ENCODE results near the gene OR2W3.

OR2W3 gene

GRCh38 chr1:247895163-247895637 is at the start of gene OR2W3:
OR2W3 (plus strand) TSS chr1:247895587; CDS start chr1:247895587, 0 bp downstream.
- DNase-seq: no peak

- no peak for DNase-seq
Observed at GRCh38 chr1:247845693-247846017, 49.7 kb upstream of the OR2W3 start.

DNA sequence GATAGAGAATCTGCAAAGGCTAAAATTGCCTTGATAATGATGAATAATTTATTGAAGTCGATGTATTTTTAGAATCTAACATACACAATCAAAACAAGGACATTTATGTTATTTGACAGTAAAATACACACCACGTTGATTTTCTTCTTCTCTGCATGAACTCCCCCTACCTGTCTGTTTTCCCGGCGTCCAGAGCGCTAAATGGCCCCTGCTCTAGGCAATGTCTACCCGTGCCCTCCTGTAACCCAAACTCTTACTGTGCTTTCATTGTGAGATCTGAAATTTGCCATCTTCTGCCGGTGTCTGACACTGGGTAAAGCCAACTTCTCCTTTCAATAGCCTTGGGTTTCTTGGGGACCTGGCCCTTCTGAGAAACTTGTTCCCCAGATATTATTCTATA is 47.0 kb upstream of the OR2W3 start:
- no peak for DNase-seq

GRCh38 chr1:247849616-247850015 is 45.8 kb upstream of the OR2W3 start:
- no peak for DNase-seq

DNA sequence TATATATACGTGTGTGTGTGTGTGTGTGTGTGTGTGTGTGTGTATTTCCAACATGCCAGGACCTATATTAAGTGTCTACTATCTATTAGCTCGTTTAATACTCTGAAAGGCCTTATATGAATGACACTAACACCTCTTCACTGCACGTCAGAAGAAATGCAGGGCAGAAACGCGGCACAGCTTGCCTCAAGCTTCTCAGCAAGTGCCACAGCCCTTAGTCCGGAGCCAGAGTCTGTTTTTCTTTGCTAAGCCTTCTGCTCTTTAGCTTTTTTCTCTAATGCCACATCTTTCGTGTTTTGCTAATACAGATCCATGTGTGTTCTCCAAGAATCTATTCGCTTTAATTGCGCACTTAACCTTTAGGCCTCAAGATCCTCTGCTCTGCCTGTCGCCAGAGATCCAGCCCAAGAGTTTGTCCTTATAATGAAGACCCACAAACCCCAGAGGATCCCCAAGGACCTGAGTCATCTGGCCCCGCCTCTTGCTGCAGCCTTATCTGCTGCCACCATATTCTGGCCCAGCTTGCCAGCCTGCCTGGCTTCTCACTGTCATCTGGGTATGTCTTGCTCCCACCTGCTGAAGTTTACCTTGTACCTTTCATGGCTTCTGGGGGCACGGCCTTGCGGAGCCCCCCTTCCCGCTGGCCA is 40.4 kb upstream of the OR2W3 start:
- no peak for DNase-seq

DNA sequence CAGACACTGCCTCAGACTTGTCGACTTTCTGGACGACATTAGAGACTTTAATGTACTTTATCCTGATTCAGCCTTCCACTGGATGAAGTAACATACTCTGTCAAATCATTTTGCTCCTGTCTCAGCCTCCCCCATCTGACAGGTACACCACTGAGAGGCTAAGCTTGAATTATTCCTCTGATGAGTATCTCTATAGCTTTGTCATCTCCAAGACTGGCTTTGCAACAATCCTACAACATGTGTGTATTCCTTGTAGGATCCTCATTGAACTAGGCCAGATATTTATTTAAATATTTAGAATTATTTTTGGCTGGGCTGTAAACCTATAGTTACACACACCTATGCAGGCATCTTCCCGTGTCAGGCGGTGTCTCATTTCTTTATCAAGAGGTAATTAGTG is 39.5 kb upstream of the OR2W3 start:
- no peak for DNase-seq

GRCh38 chr1:247857069-247857984 is 38.1 kb upstream of the OR2W3 start, which contains the start of gene TRIM58:
TRIM58 (plus strand) TSS chr1:247857187; CDS start chr1:247857247, 60 bp downstream.
- peak; percentile 28 for DNase-seq

DNA sequence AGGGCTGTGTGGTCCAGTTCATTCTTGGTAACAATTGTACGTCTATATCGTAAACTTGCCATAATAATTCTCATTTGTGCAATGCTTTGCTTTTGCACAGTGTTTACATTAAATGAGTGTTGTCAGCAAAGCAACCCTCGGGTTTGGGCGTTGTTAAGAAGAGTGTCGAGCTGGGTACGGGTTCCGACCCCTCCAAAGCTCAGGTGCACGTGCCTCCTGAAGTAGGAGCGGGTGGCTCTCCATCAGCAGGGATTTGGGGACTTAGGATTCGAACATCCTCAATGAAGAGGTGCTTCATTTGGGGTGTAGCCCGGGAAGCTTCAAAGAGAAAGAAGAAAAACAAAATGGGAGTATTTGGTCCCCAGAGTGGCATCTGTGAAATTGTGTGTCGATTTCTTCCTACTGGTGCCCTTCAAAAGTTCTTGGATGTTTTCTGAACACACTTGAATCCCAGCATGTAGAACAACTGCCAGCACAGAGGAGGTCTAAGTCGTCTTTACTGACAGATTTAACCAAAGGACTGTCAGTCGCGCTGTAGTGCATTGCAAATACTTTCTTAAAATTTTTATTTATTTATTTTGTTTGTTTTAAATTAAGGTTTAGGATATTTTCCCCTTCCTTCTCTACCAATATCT is 37.3 kb upstream of the OR2W3 start:
- DNase-seq: no peak

DNA sequence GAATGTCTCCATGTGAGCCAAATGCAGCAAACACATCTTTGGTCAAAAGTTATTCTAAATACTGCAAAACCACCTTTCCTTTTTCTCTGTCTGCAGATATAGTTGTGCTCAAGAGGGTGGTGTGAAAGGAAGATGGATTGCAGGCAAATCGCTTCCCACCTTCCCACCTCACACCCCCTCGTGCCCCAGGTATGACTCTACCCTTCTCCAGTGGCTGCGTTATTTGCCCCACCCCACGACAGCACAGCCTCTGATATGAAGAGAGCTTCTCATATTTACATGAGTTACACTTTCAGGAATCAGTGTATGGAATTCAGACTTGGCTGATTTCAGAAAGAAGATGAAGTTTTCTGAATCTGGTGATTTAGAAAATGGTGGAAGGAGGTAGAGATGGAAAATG is 32.6 kb upstream of the OR2W3 start:
- no peak for DNase-seq

DNA sequence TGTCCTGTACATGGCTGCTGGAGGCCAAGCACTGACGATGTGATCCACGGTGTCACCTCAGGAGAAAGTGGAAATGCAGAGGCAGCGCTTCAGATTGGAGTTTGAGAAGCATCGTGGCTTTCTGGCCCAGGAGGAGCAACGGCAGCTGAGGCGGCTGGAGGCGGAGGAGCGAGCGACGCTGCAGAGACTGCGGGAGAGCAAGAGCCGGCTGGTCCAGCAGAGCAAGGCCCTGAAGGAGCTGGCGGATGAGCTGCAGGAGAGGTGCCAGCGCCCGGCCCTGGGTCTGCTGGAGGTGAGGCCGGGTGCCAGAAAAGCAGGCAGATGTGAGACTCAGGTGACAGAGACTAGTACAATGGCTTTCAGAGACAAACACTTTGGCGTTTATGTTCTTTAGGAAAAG is 30.7 kb upstream of the OR2W3 start:
- no peak for DNase-seq

GRCh38 chr1:247865416-247865815 is 30.0 kb upstream of the OR2W3 start:
- DNase-seq: no peak

DNA sequence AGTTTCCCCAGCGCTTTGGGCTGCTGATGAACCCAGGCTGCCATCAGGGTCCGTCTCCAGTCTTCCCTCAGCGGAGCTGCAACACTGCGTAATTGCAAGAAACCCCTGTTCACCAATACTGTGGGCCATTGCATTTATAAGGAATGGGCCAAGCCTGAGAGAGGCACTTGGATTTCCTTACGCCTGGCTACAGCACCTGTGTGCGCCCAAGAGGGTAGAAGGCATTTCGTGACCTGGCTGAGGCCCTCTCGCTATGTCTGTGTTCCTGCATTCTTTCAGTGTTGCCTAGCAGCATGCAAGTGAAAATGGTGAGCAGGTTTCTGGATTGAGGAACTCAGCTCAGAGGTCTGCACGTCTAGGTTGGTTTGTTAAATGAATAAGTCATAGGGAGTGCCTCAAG is 12.0 kb upstream of the OR2W3 start:
- no peak for DNase-seq

- DNase-seq: no peak
Observed at GRCh38 chr1:247884797-247885413, 10.5 kb upstream of the OR2W3 start.

- DNase-seq: no peak
Observed at GRCh38 chr1:247895976-247896375, 589 bp downstream of the OR2W3 start.

GRCh38 chr1:247904122-247904521 is 8.7 kb downstream of the OR2W3 start:
- DNase-seq: no peak

- no peak for DNase-seq
Observed at GRCh38 chr1:247905181-247905580, 9.8 kb downstream of the OR2W3 start.

GRCh38 chr1:247905910-247906503 is 10.6 kb downstream of the OR2W3 start:
- no peak for DNase-seq

GRCh38 chr1:247906504-247907047 is 11.2 kb downstream of the OR2W3 start:
- no peak for DNase-seq

DNA sequence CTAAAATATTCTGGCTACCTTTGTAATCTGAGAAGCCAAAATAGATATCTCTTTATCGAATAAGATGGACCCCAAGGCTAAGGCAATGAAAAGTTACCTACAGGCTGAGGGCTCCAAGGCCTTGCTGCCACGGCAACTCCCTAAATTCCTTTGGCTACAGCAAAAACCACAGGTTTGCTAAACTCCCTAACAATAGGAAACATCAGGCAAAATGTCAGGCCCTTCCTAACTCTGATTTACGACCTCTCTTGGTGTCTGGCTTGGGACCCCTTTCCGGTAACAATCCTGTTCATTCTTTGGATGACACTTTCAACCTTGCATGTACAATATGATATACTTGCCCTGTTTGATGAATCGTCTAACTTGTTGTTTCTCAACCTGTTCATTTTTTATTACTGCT is 13.4 kb downstream of the OR2W3 start:
- no peak for DNase-seq

GRCh38 chr1:247913786-247914185 is 18.4 kb downstream of the OR2W3 start:
- DNase-seq: no peak

DNA sequence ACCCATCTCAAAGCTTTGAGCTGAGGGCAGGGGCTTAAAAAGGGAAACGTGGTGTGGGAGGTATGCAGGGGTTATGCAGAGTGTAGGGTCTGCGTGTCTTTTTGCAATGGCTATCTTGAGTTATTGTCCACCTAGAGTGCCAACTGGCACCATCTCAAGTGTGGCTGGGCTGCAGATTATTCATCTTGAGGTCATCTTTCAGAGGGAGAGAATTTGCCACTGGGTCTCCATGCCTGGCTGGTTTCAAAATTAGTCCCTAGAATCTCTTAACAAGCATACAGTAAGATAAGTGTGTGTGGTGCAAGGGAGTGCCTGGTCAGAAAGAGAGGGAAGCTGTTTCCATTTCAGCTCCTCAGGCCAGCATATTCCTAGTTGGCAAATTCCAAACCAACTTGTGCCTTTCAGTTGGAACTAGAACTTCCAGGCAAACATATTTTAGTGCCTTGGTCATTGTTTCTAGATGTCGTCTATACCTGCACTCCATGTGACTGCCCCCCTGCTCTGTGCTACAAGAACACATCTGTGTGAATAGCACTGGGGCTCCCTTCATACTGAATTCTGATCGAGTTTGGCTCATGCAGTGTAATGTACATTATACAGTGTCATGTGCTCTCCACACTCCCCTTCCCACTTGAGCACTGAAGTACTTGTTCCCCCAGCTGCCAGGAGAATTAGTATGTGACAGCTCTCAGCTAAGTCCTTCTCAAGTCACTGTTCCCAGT is 19.7 kb downstream of the OR2W3 start:
- DNase-seq: no peak

GRCh38 chr1:247919952-247920351 is 24.6 kb downstream of the OR2W3 start, which contains the start of gene OR2T8:
OR2T8 (plus strand) TSS chr1:247920252; CDS start chr1:247921018, 766 bp downstream.
- DNase-seq: no peak
